Sigmoid colon (tissue), 4 donors: ENCODE measurements around the gene ZBTB40.

Source experiments
- POLR2A ChIP-seq, 2 donors: fragments of 450-650 bp; IDR thresholded peaks; one replicate each; pipeline ENCODE4 v1.6.1; 2016; ENCODE audit warnings: antibody characterized with exemption in 2 of 2, mild to moderate bottlenecking in 2 of 2, moderate library complexity in 2 of 2
- POLR2AphosphoS5 ChIP-seq, 4 donors: sonication (generic); formaldehyde crosslinking; IDR thresholded peaks; one replicate each; pipeline ENCODE4 v1.6.1; 2017; ENCODE audit warnings: antibody characterized with exemption in 4 of 4
- TF ChIP-seq, protein P1 (sequence below), 4 experiments: fragments of 450-650 bp in 3 of 4; fragments of 200-600 bp in 1 of 4; IDR thresholded peaks; one replicate each; pipeline ENCODE4 v1.5.1; 2016 to 2019; ENCODE audit warnings: antibody characterized with exemption in 4 of 4, mild to moderate bottlenecking in 3 of 4, moderate library complexity in 2 of 4

DNA sequence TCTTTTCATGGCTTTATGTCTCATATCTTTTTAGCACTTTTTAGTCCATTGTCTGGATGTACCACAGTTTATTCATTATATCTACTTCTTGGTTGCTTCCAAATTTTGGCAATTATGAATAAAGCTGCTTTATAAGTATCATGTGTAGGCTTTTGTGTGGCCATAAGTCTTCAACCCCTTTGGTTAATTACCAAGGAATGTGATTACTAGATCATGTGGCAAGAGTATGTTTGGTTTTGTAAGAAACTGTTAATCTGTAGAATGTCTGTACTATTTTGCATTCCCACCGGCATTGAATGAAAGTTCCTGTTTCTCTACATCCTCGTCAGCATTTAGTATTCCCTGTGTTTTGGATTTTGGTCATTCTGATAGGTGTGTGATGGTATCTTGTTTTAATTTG is 31.5 kb downstream of the ZBTB40 start:
- TF ChIP-seq POLR2A (IDR thresholded peaks at IDR 0.05) (no peak), POLR2AphosphoS5 (IDR thresholded peaks at IDR 0.05) (no peak)
- TF ChIP-seq, protein P1, sequence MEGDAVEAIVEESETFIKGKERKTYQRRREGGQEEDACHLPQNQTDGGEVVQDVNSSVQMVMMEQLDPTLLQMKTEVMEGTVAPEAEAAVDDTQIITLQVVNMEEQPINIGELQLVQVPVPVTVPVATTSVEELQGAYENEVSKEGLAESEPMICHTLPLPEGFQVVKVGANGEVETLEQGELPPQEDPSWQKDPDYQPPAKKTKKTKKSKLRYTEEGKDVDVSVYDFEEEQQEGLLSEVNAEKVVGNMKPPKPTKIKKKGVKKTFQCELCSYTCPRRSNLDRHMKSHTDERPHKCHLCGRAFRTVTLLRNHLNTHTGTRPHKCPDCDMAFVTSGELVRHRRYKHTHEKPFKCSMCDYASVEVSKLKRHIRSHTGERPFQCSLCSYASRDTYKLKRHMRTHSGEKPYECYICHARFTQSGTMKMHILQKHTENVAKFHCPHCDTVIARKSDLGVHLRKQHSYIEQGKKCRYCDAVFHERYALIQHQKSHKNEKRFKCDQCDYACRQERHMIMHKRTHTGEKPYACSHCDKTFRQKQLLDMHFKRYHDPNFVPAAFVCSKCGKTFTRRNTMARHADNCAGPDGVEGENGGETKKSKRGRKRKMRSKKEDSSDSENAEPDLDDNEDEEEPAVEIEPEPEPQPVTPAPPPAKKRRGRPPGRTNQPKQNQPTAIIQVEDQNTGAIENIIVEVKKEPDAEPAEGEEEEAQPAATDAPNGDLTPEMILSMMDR (IDR thresholded peaks at IDR 0.05): no peak
